HEK293T (cell line): ENCODE data around the gene SLC17A8.

ENCODE experiments used
- CTCF ChIA-PET: fragments of 350-600 bp; formaldehyde crosslinking; extraction: SDS; loops from one replicate; lab custom pipeline; 2021; ENCODE audit warnings: antibody characterized with exemption, inconsistent platforms; lab: Yijun Ruan, JAX
- POLR2A ChIA-PET: fragments of 350-600 bp; formaldehyde crosslinking; extraction: SDS; loops from one replicate; lab custom pipeline; 2020; ENCODE audit warnings: antibody characterized with exemption, inconsistent platforms; lab: Yijun Ruan, JAX
- DNase-seq: peaks from one replicate; pipeline ENCODE4 v3.0.0; 2012; ENCODE audit warnings: mixed read lengths; ENCODE audit errors: extremely low spot score
- ARNT ChIP-seq: fragments of 450-650 bp; IDR thresholded peaks from 2 replicates; pipeline ENCODE4 v1.6.1; 2017; ENCODE audit warnings: mild to moderate bottlenecking
- BHLHE40 ChIP-seq: fragments of 450-650 bp; IDR thresholded peaks from 2 replicates; pipeline ENCODE4 v1.6.1; 2016; ENCODE audit warnings: mild to moderate bottlenecking, moderate library complexity, borderline replicate concordance
- CTBP1 ChIP-seq: fragments of 450-650 bp; IDR thresholded peaks from 2 replicates; pipeline ENCODE4 v1.6.1; 2016; ENCODE audit warnings: borderline replicate concordance
- ELF4 ChIP-seq: fragments of 450-650 bp; IDR thresholded peaks from 2 replicates; pipeline ENCODE4 v1.6.1; 2017; ENCODE audit warnings: antibody characterized with exemption
- FOXA1 ChIP-seq: fragments of 450-650 bp; IDR thresholded peaks from 2 replicates; pipeline ENCODE4 v1.6.1; 2016; ENCODE audit warnings: mild to moderate bottlenecking
- FOXK2 ChIP-seq: fragments of 450-650 bp; IDR thresholded peaks from 2 replicates; pipeline ENCODE4 v1.6.1; 2016; ENCODE audit warnings: mild to moderate bottlenecking
- FOXM1 ChIP-seq: fragments of 450-650 bp; IDR thresholded peaks from 2 replicates; pipeline ENCODE4 v1.6.1; 2017; ENCODE audit warnings: mild to moderate bottlenecking, borderline replicate concordance
- HDGF ChIP-seq: fragments of 450-650 bp; IDR thresholded peaks from 2 replicates; pipeline ENCODE4 v1.6.1; 2017; ENCODE audit warnings: antibody characterized with exemption, borderline replicate concordance
- L3MBTL2 ChIP-seq: fragments of 450-650 bp; conservative IDR thresholded peaks from 2 replicates; pipeline ENCODE4 v1.6.1; 2016; ENCODE audit warnings: mild to moderate bottlenecking
- LEF1 ChIP-seq: fragments of 450-650 bp; IDR thresholded peaks from 2 replicates; pipeline ENCODE4 v1.6.1; 2017; ENCODE audit warnings: mild to moderate bottlenecking, borderline replicate concordance
- NFRKB ChIP-seq: fragments of 450-650 bp; IDR thresholded peaks from 2 replicates; pipeline ENCODE4 v1.6.1; 2016; ENCODE audit warnings: mild to moderate bottlenecking, moderate library complexity
- SP1 ChIP-seq: fragments of 450-650 bp; IDR thresholded peaks from 2 replicates; pipeline ENCODE4 v1.6.1; 2017
- SUZ12 ChIP-seq: fragments of 450-650 bp; IDR thresholded peaks from 2 replicates; pipeline ENCODE4 v1.6.1; 2016; ENCODE audit warnings: mild to moderate bottlenecking
- TARDBP ChIP-seq: fragments of 450-650 bp; IDR thresholded peaks from 2 replicates; pipeline ENCODE4 v1.6.1; 2016
- ZNF384 ChIP-seq: fragments of 450-650 bp; IDR thresholded peaks from 2 replicates; pipeline ENCODE4 v1.6.1; 2016
- TF ChIP-seq, protein P1 (sequence below): fragments of 450-650 bp; IDR thresholded peaks from 2 replicates; pipeline ENCODE4 v1.6.1; 2016

SLC17A8 gene

DNA sequence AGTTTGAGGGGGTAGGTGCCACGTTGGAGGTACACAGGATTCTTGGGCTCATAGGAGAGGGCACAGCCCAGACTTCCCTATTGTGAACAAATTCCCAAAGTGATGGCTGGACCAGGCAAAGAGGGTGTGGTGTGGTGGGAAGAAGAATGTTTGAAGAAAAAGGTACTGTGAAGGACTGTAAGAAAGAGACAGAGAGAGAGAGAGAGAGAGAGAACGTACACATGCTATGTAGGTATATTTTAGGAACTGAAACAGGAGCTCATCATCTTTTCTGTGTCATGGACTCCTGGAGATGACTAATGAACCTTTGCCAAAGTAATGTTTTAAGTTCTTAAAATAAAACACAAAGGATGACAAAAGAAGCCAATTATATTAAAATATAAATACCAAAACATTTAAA, 24.5 kb downstream of the SLC17A8 start:
- no peak for TF ChIP-seq ARNT
- no peak for TF ChIP-seq NFRKB
- TF ChIP-seq TARDBP: no peak
- TF ChIP-seq ZNF384: no peak
- no peak for TF ChIP-seq ELF4
- no peak for TF ChIP-seq FOXA1
- no peak for TF ChIP-seq SP1
- TF ChIP-seq BHLHE40: no peak
- TF ChIP-seq LEF1: no peak
- no peak for TF ChIP-seq L3MBTL2
- TF ChIP-seq SUZ12: no peak
- no peak for TF ChIP-seq FOXK2
- no peak for TF ChIP-seq HDGF
- TF ChIP-seq, protein P1, sequence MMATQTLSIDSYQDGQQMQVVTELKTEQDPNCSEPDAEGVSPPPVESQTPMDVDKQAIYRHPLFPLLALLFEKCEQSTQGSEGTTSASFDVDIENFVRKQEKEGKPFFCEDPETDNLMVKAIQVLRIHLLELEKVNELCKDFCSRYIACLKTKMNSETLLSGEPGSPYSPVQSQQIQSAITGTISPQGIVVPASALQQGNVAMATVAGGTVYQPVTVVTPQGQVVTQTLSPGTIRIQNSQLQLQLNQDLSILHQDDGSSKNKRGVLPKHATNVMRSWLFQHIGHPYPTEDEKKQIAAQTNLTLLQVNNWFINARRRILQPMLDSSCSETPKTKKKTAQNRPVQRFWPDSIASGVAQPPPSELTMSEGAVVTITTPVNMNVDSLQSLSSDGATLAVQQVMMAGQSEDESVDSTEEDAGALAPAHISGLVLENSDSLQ: no peak
- TF ChIP-seq FOXM1: no peak
- TF ChIP-seq CTBP1: no peak
- DNase-seq: no peak
- ChIA-PET POLR2A (no interaction called here), CTCF (no interaction called here)

DNA sequence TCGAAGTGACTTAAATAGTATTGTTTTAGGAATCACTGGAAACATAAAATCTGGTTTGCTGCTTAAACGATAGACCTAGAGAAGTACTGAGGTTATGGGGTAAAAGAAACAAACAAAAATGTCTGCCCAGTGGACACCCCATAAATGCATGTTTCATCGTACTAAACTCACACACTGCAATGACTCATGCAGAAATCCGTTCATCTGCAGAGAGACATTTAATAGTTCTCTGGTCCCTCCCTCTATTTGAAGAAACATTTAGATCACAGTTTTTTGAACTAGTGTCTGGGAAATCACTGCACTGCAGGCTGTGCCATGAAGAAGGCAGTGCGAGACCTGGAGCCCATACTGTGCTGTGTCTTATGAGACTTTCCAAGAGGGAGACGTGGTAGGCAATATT, 25.5 kb downstream of the SLC17A8 start:
- no peak for DNase-seq
- TF ChIP-seq FOXA1: no peak
- TF ChIP-seq HDGF: no peak
- TF ChIP-seq, protein P1: no peak
- TF ChIP-seq BHLHE40: no peak
- TF ChIP-seq SUZ12: no peak
- no peak for TF ChIP-seq ZNF384
- no peak for TF ChIP-seq TARDBP
- no peak for TF ChIP-seq ELF4
- no peak for TF ChIP-seq FOXM1
- TF ChIP-seq ARNT: no peak
- no peak for TF ChIP-seq CTBP1
- no peak for TF ChIP-seq FOXK2
- TF ChIP-seq NFRKB: no peak
- no peak for TF ChIP-seq SP1
- TF ChIP-seq LEF1: no peak
- TF ChIP-seq L3MBTL2: no peak
- CTCF ChIA-PET: interaction anchor here (0.7 kb wide), 1 partner anchor 22 kb away, joined by 3 read pairs; no protein-coding TSS in a partner anchor
- POLR2A ChIA-PET: no interaction called here

DNA sequence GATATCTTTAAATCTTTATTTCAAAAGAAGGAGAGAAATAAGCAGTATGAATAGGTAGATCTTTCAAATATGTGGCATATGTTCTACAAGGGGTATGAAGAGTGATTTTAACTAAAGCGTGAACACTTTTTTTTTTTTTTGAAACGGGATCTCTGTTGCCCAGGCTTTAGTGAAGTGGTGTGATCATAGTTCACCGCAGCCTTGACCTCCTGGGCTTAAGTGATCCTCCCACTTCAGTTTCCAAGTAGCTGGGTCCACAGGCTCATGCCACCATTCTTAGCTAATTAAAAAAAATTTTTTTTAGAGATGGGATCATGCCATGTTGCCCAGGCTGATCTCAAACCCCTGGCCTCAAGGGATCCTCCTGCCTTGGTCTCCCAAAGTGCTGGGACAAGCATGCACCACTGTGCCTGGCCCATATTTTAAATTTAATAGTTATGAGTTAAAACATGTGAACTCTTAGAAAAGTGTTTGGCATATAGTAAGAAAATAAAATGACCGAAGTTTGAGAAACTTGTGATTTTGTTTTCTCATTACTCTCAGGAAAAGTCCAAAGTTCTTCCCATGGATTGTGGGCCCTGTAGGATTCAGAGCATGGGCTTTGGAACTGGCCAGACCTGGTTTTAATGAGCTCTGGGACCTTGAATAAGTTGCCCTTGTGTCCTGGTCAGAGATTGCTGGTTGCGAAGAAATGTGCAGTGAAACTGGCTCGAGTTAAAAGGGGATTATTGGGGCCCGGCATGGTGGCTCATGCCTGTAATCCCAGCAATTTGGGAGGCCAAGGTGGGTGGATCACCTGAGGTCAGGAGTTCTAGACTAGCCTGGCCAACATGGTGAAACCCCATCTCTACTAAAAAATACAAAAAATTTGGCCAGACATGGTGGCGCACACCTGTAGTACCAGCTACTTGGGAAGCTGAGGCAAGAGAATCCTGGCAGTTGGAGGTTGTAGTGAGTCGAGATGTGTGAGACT, 27.0 kb downstream of the SLC17A8 start:
- no peak for DNase-seq
- ChIA-PET CTCF (no interaction called here), POLR2A (no interaction called here)
- TF ChIP-seq HDGF: no peak

DNA sequence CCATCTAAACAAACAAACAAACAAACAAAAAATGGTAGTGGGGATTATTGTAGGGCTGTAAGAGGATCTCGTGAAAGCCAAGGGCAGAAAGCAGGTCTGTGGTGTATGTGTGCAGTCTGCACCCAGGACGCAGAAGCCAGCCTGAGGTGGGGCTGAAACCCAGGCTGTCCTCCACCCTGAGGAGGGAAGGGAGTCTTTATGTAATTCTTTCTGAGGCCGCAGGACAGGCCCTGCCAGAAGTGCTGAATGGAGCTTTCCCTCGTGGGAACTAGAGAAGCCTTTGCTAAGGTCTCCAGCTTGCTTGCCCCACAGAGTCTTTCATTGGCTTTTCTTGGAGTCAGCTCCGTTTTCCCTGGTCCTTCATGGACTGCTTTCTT, 27.7 kb downstream of the SLC17A8 start:
- ChIA-PET POLR2A (no interaction called here), CTCF (interaction anchor here (0.6 to 2.1 kb wide), 2 partner anchors 20 to 1627 kb away, joined by 4 to 8 read pairs; no protein-coding TSS in a partner anchor)
- DNase-seq: no peak
- TF ChIP-seq NFRKB: no peak
- no peak for TF ChIP-seq ARNT
- TF ChIP-seq SUZ12: no peak
- no peak for TF ChIP-seq BHLHE40
- TF ChIP-seq SP1: no peak
- TF ChIP-seq ZNF384: no peak
- TF ChIP-seq FOXK2: no peak
- no peak for TF ChIP-seq FOXA1
- TF ChIP-seq ELF4: no peak
- TF ChIP-seq, protein P1: no peak
- no peak for TF ChIP-seq L3MBTL2
- TF ChIP-seq CTBP1: no peak
- no peak for TF ChIP-seq FOXM1
- no peak for TF ChIP-seq LEF1
- no peak for TF ChIP-seq TARDBP
- TF ChIP-seq HDGF: no peak

DNA sequence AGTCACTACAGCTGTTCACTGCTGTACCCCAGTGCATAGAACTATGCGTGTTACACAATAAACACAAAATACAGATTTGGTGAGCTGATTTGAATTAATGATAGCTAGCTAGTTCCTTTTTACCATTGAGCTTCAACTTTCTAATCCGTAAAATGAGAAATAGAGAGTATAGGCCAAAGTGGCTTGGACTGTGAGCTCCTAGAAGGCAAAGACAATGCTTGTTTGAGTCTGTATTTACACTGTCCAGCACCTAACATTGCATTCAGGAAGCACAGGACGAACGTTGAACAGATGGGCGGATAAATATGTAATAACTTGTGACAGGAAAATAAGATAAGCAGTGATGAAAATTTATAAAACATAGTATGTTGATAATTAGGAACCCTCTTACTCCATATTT, 31.5 kb downstream of the SLC17A8 start:
- ChIA-PET POLR2A (no interaction called here), CTCF (no interaction called here)
- no peak for TF ChIP-seq ARNT
- no peak for TF ChIP-seq BHLHE40
- TF ChIP-seq CTBP1: no peak
- TF ChIP-seq NFRKB: no peak
- TF ChIP-seq ZNF384: no peak
- TF ChIP-seq FOXM1: no peak
- TF ChIP-seq SP1: no peak
- TF ChIP-seq L3MBTL2: no peak
- TF ChIP-seq SUZ12: no peak
- TF ChIP-seq ELF4: no peak
- TF ChIP-seq LEF1: no peak
- TF ChIP-seq TARDBP: no peak
- no peak for TF ChIP-seq FOXA1
- TF ChIP-seq FOXK2: no peak
- TF ChIP-seq HDGF: no peak
- no peak for DNase-seq
